Fibroblast of pulmonary artery (primary cell): Measurements from ENCODE around the gene RBM42.
A peak's percentile ranks its signal among the peaks of the same experiment; 100 is the strongest.

Experiments used
- DNase-seq: peaks from one replicate; pipeline ENCODE4 v3.0.0-alpha.2; 2010; ENCODE audit warnings: low read depth
- H3K4me3 ChIP-seq: replicated peaks from 2 replicates; pipeline ENCODE4 v1.5.1; 2011; ENCODE audit warnings: low read depth, mild to moderate bottlenecking, control low read depth, low read length, moderate library complexity
- TF ChIP-seq, protein P1 (sequence below): IDR thresholded peaks from 2 replicates; pipeline ENCODE4 v1.5.1; 2011; ENCODE audit warnings: mild to moderate bottlenecking, control low read depth, low read length, inconsistent platforms; ENCODE audit errors: missing control alignments

RBM42 gene

DNA sequence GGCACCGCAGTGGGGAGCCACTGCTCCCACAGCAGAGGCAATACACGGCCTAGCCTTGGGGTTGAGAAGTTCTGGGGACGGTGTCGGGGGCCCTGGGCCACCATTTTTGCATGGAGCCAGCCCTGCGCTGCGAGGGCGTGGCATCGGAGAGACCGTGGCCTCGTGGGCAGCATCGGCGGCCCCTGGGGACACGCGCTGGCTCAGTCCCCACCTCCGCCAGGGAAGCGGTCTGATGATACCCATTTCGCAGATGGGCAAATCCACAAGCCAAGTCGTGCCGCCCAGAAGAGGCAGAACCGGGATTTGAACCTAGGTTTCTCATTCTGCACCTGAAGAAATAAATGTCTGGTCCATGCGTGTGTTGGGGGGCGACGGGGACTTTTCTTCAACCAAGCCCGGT, 36.3 kb downstream of the RBM42 start:
- H3K4me3 ChIP-seq, result no peak overlapping the region
- TF ChIP-seq, protein P1, sequence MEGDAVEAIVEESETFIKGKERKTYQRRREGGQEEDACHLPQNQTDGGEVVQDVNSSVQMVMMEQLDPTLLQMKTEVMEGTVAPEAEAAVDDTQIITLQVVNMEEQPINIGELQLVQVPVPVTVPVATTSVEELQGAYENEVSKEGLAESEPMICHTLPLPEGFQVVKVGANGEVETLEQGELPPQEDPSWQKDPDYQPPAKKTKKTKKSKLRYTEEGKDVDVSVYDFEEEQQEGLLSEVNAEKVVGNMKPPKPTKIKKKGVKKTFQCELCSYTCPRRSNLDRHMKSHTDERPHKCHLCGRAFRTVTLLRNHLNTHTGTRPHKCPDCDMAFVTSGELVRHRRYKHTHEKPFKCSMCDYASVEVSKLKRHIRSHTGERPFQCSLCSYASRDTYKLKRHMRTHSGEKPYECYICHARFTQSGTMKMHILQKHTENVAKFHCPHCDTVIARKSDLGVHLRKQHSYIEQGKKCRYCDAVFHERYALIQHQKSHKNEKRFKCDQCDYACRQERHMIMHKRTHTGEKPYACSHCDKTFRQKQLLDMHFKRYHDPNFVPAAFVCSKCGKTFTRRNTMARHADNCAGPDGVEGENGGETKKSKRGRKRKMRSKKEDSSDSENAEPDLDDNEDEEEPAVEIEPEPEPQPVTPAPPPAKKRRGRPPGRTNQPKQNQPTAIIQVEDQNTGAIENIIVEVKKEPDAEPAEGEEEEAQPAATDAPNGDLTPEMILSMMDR, result no peak
- DNase-seq, result no peak

DNA sequence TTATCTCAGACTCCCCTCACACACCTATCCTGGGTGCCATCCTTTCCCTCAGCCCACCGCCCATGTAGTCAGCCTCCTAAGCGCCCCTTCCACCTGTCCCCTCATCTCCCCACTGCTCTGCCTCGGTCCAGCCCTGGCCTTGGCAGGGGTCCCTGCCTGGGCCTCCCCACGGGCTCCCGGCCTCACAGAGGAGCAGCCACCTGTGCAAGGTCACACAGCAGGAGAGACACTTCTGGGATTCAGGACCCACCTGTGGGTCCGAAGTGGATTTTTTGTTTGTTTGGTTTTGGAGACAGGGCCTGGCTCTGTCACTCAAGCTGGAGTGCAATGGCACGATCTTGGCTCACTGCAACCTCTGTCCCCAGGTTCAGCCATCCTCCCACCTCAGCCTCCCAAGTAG, 36.8 kb downstream of the RBM42 start:
- TF ChIP-seq, protein P1, result no peak
- no peak overlapping the region for H3K4me3 ChIP-seq
- DNase-seq, result no peak

GRCh38 chr19:35666251-35666913, 37.5 kb downstream of the RBM42 start, which contains the start of gene UPK1A:
TSS of gene UPK1A (plus strand) at chr19:35666517. CDS start at chr19:35666813, 296 bp downstream.
- no peak for DNase-seq
- H3K4me3 ChIP-seq, result no peak within 1 kb of the TSS
- TF ChIP-seq, protein P1, result no peak

DNA sequence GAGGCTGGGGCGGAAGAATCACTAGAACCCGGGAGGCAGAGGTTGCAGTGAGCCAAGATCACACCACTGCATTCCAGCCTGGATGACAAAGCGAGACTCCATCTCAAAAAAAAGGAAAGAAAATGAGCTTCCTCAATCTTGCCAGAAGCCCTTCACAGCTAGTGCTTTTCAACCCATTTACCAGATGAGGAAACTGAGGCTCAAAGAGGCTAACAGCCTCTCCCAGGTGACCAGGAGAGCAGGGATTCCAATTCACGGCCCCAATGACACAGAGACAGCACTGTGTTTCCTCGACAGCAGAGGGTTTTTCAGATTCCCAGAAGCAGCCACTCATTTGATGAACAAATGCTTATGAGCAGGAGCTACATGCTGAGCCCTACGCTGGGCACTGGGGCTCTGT, 40.7 kb downstream of the RBM42 start:
- DNase-seq, result no peak
- TF ChIP-seq, protein P1, result no peak
- no peak overlapping the region for H3K4me3 ChIP-seq

DNA sequence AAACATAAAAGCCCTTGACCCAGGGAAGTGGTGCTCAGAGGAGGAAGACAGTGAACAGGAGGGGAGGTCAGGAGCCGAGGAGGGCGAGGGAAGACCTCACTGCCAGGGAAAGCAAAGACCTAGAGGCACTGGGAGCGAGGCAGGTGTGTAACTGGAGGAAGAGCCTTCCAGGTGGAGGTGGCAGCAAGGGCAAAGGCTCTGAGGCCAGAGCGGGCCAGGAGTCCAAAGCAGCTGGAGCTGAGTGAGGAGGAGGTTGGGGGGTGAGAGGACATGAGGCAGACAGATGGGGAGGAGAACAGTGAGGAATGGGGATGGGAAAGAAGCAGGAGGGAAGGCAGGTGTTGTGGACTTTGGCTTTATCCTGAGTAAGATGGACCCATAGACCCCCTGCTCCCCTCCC, 41.1 kb downstream of the RBM42 start:
- H3K4me3 ChIP-seq, result no peak overlapping the region
- DNase-seq, result no peak
- TF ChIP-seq, protein P1, result no peak

- TF ChIP-seq, protein P1, result no peak
- DNase-seq, result no peak
- H3K4me3 ChIP-seq, result no peak overlapping the region
Measured at GRCh38 chr19:35670686-35671085, 41.9 kb downstream of the RBM42 start.

- peak; percentile 56 for DNase-seq
Measured at GRCh38 chr19:35671818-35672217, 43.0 kb downstream of the RBM42 start.

More at GRCh38 chr19:35671818-35672217, 43.0 kb downstream of the RBM42 start:
- TF ChIP-seq, protein P1, result no peak
- no peak overlapping the region for H3K4me3 ChIP-seq
